HG03066 (cell line): ENCODE results near the gene TRIB2.

Experiments
- ATAC-seq: cut with Tn5 transposase; IDR thresholded peaks from one replicate; pipeline ENCODE4 v1.9.1; 2021; ENCODE audit warnings: low read depth; ENCODE audit not compliant: unreplicated experiment

TRIB2 gene

GRCh38 chr2:12737297-12737696 lies 20.6 kb downstream of the TRIB2 start:
- ATAC-seq, result no peak

GRCh38 chr2:12737738-12738485 lies 21.2 kb downstream of the TRIB2 start:
- no peak for ATAC-seq

- ATAC-seq, result no peak
Observed at GRCh38 chr2:12739721-12740254, 23.1 kb downstream of the TRIB2 start.

GRCh38 chr2:12741380-12741779 lies 24.6 kb downstream of the TRIB2 start:
- no peak for ATAC-seq

GRCh38 chr2:12742891-12743290 lies 26.2 kb downstream of the TRIB2 start:
- ATAC-seq, result no peak

- ATAC-seq, result no peak
Observed at GRCh38 chr2:12750166-12750905, 33.6 kb downstream of the TRIB2 start.

- no peak for ATAC-seq
Observed at GRCh38 chr2:12754643-12755042, 37.9 kb downstream of the TRIB2 start.

GRCh38 chr2:12755384-12755783 lies 38.6 kb downstream of the TRIB2 start:
- no peak for ATAC-seq

- no peak for ATAC-seq
Observed at GRCh38 chr2:12759248-12759647, 42.5 kb downstream of the TRIB2 start.

GRCh38 chr2:12761104-12761503 lies 44.4 kb downstream of the TRIB2 start:
- ATAC-seq, result no peak

- ATAC-seq, result no peak
Observed at GRCh38 chr2:12762337-12762736, 45.6 kb downstream of the TRIB2 start.

GRCh38 chr2:12762976-12763375 lies 46.2 kb downstream of the TRIB2 start:
- ATAC-seq, result no peak

- no peak for ATAC-seq
Observed at GRCh38 chr2:12763486-12763885, 46.8 kb downstream of the TRIB2 start.

GRCh38 chr2:12764075-12764730 lies 47.5 kb downstream of the TRIB2 start:
- no peak for ATAC-seq

GRCh38 chr2:12764849-12765605 lies 48.3 kb downstream of the TRIB2 start:
- no peak for ATAC-seq

- no peak for ATAC-seq
Observed at GRCh38 chr2:12766421-12766879, 49.7 kb downstream of the TRIB2 start.

- ATAC-seq, result no peak
Observed at GRCh38 chr2:12767541-12767940, 50.8 kb downstream of the TRIB2 start.

GRCh38 chr2:12767996-12768624 lies 51.4 kb downstream of the TRIB2 start:
- ATAC-seq, result no peak

GRCh38 chr2:12769492-12770105 lies 52.9 kb downstream of the TRIB2 start:
- no peak for ATAC-seq
